Neuronal stem cell (in vitro differentiated cells): ENCODE data around the gene ZFP28. TPM values are rescaled to one million over a fixed set of nuclear protein-coding genes. Genes with fewer than 3 reads are reported as not detected.

ENCODE experiments used
- DNase-seq: peaks from one replicate; pipeline ENCODE4 v3.0.0-alpha.2; 2013; ENCODE audit warnings: low spot score
- H2AFZ ChIP-seq: one replicate; pipeline ENCODE4 v1.6.1; 2013; ENCODE audit warnings: mild to moderate bottlenecking, low read length, inconsistent platforms
- H2AK5ac ChIP-seq: 2 replicates; pipeline ENCODE4 v1.6.1; 2013; ENCODE audit warnings: low read depth, mild to moderate bottlenecking, inconsistent platforms, low read length, moderate library complexity, mixed read lengths
- H2BK120ac ChIP-seq: 2 replicates; pipeline ENCODE4 v1.6.1; 2013; ENCODE audit warnings: low read depth, mild to moderate bottlenecking, inconsistent platforms, low read length, moderate library complexity, mixed read lengths
- H2BK12ac ChIP-seq: one replicate; pipeline ENCODE4 v1.6.1; 2013; ENCODE audit warnings: low read length, inconsistent platforms
- H2BK15ac ChIP-seq: 2 replicates; pipeline ENCODE4 v1.6.1; 2013; ENCODE audit warnings: mild to moderate bottlenecking, low read length, inconsistent platforms, mixed read lengths
- H2BK5ac ChIP-seq: one replicate; pipeline ENCODE4 v1.6.1; 2013; ENCODE audit warnings: inconsistent platforms, mild to moderate bottlenecking, low read length, moderate library complexity
- H3K14ac ChIP-seq: one replicate; pipeline ENCODE4 v1.6.1; 2013; ENCODE audit warnings: low read length, inconsistent platforms
- H3K18ac ChIP-seq: 2 replicates; pipeline ENCODE4 v1.6.1; 2013; ENCODE audit warnings: low read length, inconsistent platforms
- H3K23ac ChIP-seq: 2 replicates; pipeline ENCODE4 v1.6.1; 2013; ENCODE audit warnings: low read depth, mild to moderate bottlenecking, mixed read lengths, low read length, inconsistent platforms; ENCODE audit not compliant: poor library complexity
- H3K27ac ChIP-seq: replicated peaks from 3 replicates; pipeline ENCODE4 v1.5.1; 2013; ENCODE audit warnings: low read length, inconsistent platforms
- H3K27me3 ChIP-seq, 3 experiments: 2 replicates each; pipeline ENCODE4 v1.6.1; 2013; ENCODE audit warnings: low read length in 3 of 3, mild to moderate bottlenecking in 2 of 3, inconsistent platforms in 1 of 3, low read depth in 1 of 3, mixed read lengths in 1 of 3, moderate library complexity in 1 of 3; ENCODE audit not compliant: control insufficient read depth in 3 of 3, insufficient read depth in 3 of 3
- H3K36me3 ChIP-seq, 2 donors: replicated peaks in 1 of 2; 2 replicates each; pipeline ENCODE4 v1.6.1; 2013; ENCODE audit warnings: low read length in 2 of 2; ENCODE audit not compliant: control insufficient read depth in 2 of 2, insufficient read depth in 2 of 2
- H3K4ac ChIP-seq: 2 replicates; pipeline ENCODE4 v1.6.1; 2013; ENCODE audit warnings: inconsistent platforms, mild to moderate bottlenecking, low read length, moderate library complexity
- H3K4me1 ChIP-seq, 2 donors: 1 replicate in 1 of 2; 2 replicates in 1 of 2; pipeline ENCODE4 v1.6.1; 2013; ENCODE audit warnings: low read length in 2 of 2, low read depth in 1 of 2; ENCODE audit not compliant: control insufficient read depth in 2 of 2, insufficient read depth in 1 of 2
- H3K4me2 ChIP-seq: one replicate; pipeline ENCODE4 v1.6.1; 2013; ENCODE audit warnings: mild to moderate bottlenecking, low read length, inconsistent platforms; ENCODE audit not compliant: insufficient read depth, poor library complexity, severe bottlenecking
- H3K4me3 ChIP-seq, 2 donors: 2 replicates each; pipeline ENCODE4 v1.5.1; 2013; ENCODE audit warnings: low read length in 2 of 2, mild to moderate bottlenecking in 2 of 2, inconsistent platforms in 1 of 2, moderate library complexity in 1 of 2
- H3K79me1 ChIP-seq: one replicate; pipeline ENCODE4 v1.6.1; 2013; ENCODE audit warnings: low read depth, mild to moderate bottlenecking, inconsistent platforms, low read length, moderate library complexity
- H3K9ac ChIP-seq: one replicate; pipeline ENCODE4 v1.6.1; 2013; ENCODE audit warnings: mild to moderate bottlenecking, low read depth, low read length, inconsistent platforms; ENCODE audit not compliant: poor library complexity
- H3K9me3 ChIP-seq, 2 donors: replicated peaks in 1 of 2; 2 replicates each; pipeline versions ENCODE3 to v1.6.1; 2013; ENCODE audit warnings: low read length in 2 of 2, mild to moderate bottlenecking in 2 of 2, inconsistent platforms in 1 of 2, low read depth in 1 of 2, mixed read lengths in 1 of 2, moderate library complexity in 1 of 2; ENCODE audit not compliant: control insufficient read depth in 2 of 2, insufficient read depth in 1 of 2
- H4K8ac ChIP-seq: one replicate; pipeline ENCODE4 v1.6.1; 2013; ENCODE audit warnings: low read depth, mild to moderate bottlenecking, inconsistent platforms, low read length, moderate library complexity
- H4K91ac ChIP-seq: one replicate; pipeline ENCODE4 v1.6.1; 2013; ENCODE audit warnings: low read length, low read depth, mild to moderate bottlenecking, inconsistent platforms; ENCODE audit not compliant: poor library complexity
- WGBS, 2 donors: extraction: QIAGEN DNeasy Blood & Tissue Kit; methylation state at CpG; one replicate each; pipeline ENCODE4 v1.1.7; 2013; ENCODE audit warnings: missing lambda C conversion rate in 2 of 2, mixed read lengths in 1 of 2; ENCODE audit not compliant: insufficient read length in 2 of 2, insufficient replicate concordance in 1 of 2; ENCODE audit errors: extremely low coverage in 2 of 2; 5-methylcytosine and 5-hydroxymethylcytosine counted together
- polyA plus RNA-seq, 2 experiments: library from polyadenylated mRNA; stranded (reverse); fragments of 200-250 nt; gene quantifications; one replicate each; pipeline ENCODE4 v1.2.3, GENCODE V29; 2013

The ZFP28 gene
- polyA plus RNA-seq (2013, experiment 1 of 2): 8.0 TPM
- polyA plus RNA-seq (2013, experiment 2 of 2): 8.5 TPM

DNA sequence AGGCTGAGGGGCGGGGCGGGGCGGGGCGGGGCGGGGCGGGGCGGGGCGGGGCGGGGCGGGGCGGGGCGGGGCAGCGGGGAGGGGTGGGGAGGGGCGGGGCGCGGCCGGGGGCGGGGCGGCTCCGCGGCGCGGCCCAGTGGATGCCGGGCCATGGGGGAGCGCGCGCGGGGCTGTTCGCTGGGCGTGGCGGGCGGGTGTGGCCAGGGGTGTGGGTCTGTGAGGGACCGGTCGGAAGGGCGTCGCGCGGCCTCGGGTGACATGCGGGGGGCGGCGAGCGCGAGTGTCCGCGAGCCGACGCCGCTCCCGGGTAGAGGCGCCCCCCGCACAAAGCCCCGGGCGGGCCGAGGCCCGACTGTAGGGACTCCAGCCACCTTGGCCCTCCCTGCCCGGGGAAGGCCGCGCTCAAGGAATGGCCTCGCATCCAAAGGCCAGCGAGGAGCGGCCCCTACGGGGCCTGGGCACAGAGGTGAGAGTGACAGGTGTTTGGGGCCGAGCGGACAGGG lies at the start of gene ZFP28:
Gene ZFP28, plus strand, starts transcription at position 188 of the 503 bp plus-strand sequence. Its CDS starts 71 bp downstream, at position 259.
- Histone ChIP-seq H3K27me3 (no peaks in the 10 kb centered on the region), H3K4me2 (peak within 1 kb of the TSS; percentile 77), H3K4ac (no peak within 1 kb of the TSS), H3K9me3 (peaks cover 22 to 72% of the 10 kb centered on the region in 2 donors), H3K4me3 (peak within 1 kb of the TSS; percentile 90 to 92), H2AFZ (peak within 1 kb of the TSS; percentile 100), H4K8ac (peak within 1 kb of the TSS; percentile 70), H3K27ac (peak within 1 kb of the TSS; percentile 90), H3K79me1 (no peaks in the 10 kb centered on the region), H2AK5ac (no peak within 1 kb of the TSS), H2BK12ac (no peak within 1 kb of the TSS), H3K36me3 (peaks cover 8 to 35% of the 10 kb centered on the region in 2 donors), H3K18ac (peak within 1 kb of the TSS; percentile 97), H2BK5ac (peak within 1 kb of the TSS; percentile 56), H3K9ac (peak within 1 kb of the TSS; percentile 87), H3K4me1 (peaks cover 0 to 5% of the 10 kb centered on the region in 2 donors), H3K23ac (peak within 1 kb of the TSS; percentile 21), H2BK120ac (peak within 1 kb of the TSS; percentile 93), H2BK15ac (no peak within 1 kb of the TSS), H4K91ac (no peak within 1 kb of the TSS), H3K14ac (peak within 1 kb of the TSS; percentile 25)
- DNase-seq: no peak
- no CpG with 5 or more reads among the region's 65 CpGs for WGBS, 2 donors

DNA sequence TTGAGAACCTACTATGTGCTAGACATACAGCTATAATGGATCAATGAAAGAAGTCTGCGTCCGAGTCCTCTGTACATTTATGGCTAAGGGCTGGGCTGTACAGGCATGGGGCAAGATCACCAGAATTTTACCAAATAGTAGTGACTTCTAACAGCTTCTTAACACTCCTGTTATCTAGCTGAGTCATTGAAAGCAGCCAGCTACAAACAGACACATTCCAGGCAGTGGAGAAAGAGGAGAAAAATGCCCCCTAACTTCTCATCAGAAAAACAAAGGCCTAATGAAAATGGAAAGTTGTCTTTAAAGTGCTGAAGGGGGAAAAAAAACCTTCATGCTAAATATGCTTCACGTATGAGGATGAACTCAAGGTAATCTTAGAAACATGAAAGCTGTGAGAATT lies 47.3 kb upstream of the ZFP28 start:
- no peak overlapping the region for H3K4ac ChIP-seq
- no CpG with 5 or more reads among the region's 3 CpGs for WGBS, 2 donors
- no peak overlapping the region for H2BK12ac ChIP-seq
- no peak for DNase-seq
- H3K4me1 ChIP-seq: no peaks in the 10 kb centered on the region
- no peak overlapping the region for H3K18ac ChIP-seq
- H3K4me3 ChIP-seq: no peak overlapping the region
- peaks cover 1% of the 10 kb centered on the region for H3K79me1 ChIP-seq
- no peaks in the 10 kb centered on the region for H3K27me3 ChIP-seq
- no peak overlapping the region for H2BK15ac ChIP-seq
- no peak overlapping the region for H4K91ac ChIP-seq
- no peak overlapping the region for H3K27ac ChIP-seq
- no peak overlapping the region for H2BK120ac ChIP-seq
- H3K36me3 ChIP-seq: peaks cover 0 to 13% of the 10 kb centered on the region in 2 donors
- H3K14ac ChIP-seq: no peak overlapping the region
- no peak overlapping the region for H3K23ac ChIP-seq
- no peak overlapping the region for H4K8ac ChIP-seq
- no peak overlapping the region for H2BK5ac ChIP-seq
- peaks cover 0 to 3% of the 10 kb centered on the region in 2 donors for H3K9me3 ChIP-seq
- H3K4me2 ChIP-seq: no peak overlapping the region
- H3K9ac ChIP-seq: no peak overlapping the region
- no peak overlapping the region for H2AK5ac ChIP-seq
- H2AFZ ChIP-seq: no peak overlapping the region

DNA sequence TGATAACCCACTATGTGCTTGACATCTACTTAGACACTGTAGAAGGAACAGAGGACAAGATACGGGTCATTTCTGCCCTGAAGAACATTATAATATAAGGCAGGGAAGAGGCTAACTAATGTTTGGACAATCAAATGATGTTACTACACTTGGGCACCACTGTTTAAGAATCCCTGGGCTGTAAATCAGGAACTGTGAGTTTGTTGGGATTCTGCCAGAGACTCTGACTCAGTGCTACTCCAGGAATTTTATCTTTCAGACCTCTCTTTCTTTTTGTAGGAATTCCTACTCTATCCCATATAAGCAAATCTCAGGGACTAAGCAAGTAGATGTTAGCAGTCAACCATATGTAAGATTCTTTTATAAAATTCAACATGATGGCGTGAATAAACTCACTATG lies 34.2 kb upstream of the ZFP28 start:
- peaks cover 0 to 8% of the 10 kb centered on the region in 2 donors for H3K36me3 ChIP-seq
- H3K18ac ChIP-seq: no peak overlapping the region
- H3K23ac ChIP-seq: no peak overlapping the region
- H4K91ac ChIP-seq: no peak overlapping the region
- no peak overlapping the region for H2AK5ac ChIP-seq
- no peak overlapping the region for H2BK12ac ChIP-seq
- no CpG with 5 or more reads among the region's 2 CpGs for WGBS, 2 donors
- no peak overlapping the region for H2BK5ac ChIP-seq
- H3K27ac ChIP-seq: no peak overlapping the region
- no peak overlapping the region for H2BK120ac ChIP-seq
- no peak overlapping the region for H3K4me3 ChIP-seq
- no peak overlapping the region for H4K8ac ChIP-seq
- no peak overlapping the region for H2BK15ac ChIP-seq
- H3K4me2 ChIP-seq: no peak overlapping the region
- peaks cover 0 to 8% of the 10 kb centered on the region in 2 donors for H3K4me1 ChIP-seq
- no peak overlapping the region for H3K14ac ChIP-seq
- H3K9me3 ChIP-seq: peaks cover 0 to 12% of the 10 kb centered on the region in 2 donors
- no peaks in the 10 kb centered on the region for H3K79me1 ChIP-seq
- H3K27me3 ChIP-seq: no peaks in the 10 kb centered on the region
- no peak for DNase-seq
- no peak overlapping the region for H3K4ac ChIP-seq
- H3K9ac ChIP-seq: no peak overlapping the region
- H2AFZ ChIP-seq: no peak overlapping the region

GRCh38 chr19:56507446-56508289 lies 31.1 kb upstream of the ZFP28 start, which contains the start of gene ZNF471:
Gene ZNF471 (plus strand): TSS chr19:56507855. CDS start chr19:56511572, 3,717 bp downstream.
- Histone ChIP-seq H2BK5ac (peak within 1 kb of the TSS; percentile 93), H4K8ac (peak within 1 kb of the TSS; percentile 70), H2BK15ac (no peak within 1 kb of the TSS), H2AK5ac (no peak within 1 kb of the TSS), H3K27me3 (no peaks in the 10 kb centered on the region), H3K4ac (no peak within 1 kb of the TSS), H4K91ac (no peak within 1 kb of the TSS), H3K4me2 (peak within 1 kb of the TSS; percentile 98), H3K4me3 (peak within 1 kb of the TSS; percentile 31 to 82), H3K4me1 (peaks cover 0 to 8% of the 10 kb centered on the region in 2 donors), H3K79me1 (no peaks in the 10 kb centered on the region), H3K23ac (peak within 1 kb of the TSS; percentile 51), H3K9ac (peak within 1 kb of the TSS; percentile 97), H3K18ac (peak within 1 kb of the TSS; percentile 99), H2BK120ac (no peak within 1 kb of the TSS), H3K27ac (peak within 1 kb of the TSS; percentile 84), H3K36me3 (peaks cover 0 to 3% of the 10 kb centered on the region in 2 donors), H2AFZ (no peak within 1 kb of the TSS), H2BK12ac (no peak within 1 kb of the TSS), H3K9me3 (peaks cover 6 to 12% of the 10 kb centered on the region in 2 donors), H3K14ac (peak within 1 kb of the TSS; percentile 79)
- no CpG with 5 or more reads among the region's 74 CpGs for WGBS, 2 donors
- DNase-seq: peak; percentile 97
